Measurements from ENCODE around the gene SLC9A9. TPM values are rescaled to one million over a fixed set of nuclear protein-coding genes. Genes with fewer than 3 reads are reported as not detected.

Gene SLC9A9
- total and polyA plus RNA-seq, 2 of the 8 experiments (the other 6 are each of a cell fraction or from before 2014, with no cell fraction given): 0.48 to 1.1 TPM

GRCh38 chr3:143222505-143222904 is 625.8 kb downstream of the SLC9A9 start:
- no peaks in the 10 kb centered on the region for H4K20me1 ChIP-seq (replicated peaks in 1 of 2; ENCODE audit: control insufficient read depth in 1 of 2, insufficient read depth in 2 of 2, low read length in 2 of 2)
- H4K91ac ChIP-seq (replicated peaks; ENCODE audit: insufficient read length, low read length): no peak overlapping the region
- H3K9me3 ChIP-seq (ENCODE audit: insufficient read depth in 2 of 2, low read depth in 1 of 2, low read length in 1 of 2): no peaks in the 10 kb centered on the region
- H3K27me3 ChIP-seq (replicated peaks in 1 of 4; ENCODE audit: control insufficient read depth in 3 of 4, extremely low read depth in 1 of 4, insufficient read depth in 3 of 4, low read length in 3 of 4): no peaks in the 10 kb centered on the region
- no peak overlapping the region for H4K5ac ChIP-seq (ENCODE audit: insufficient read length, low read depth, low read length)
- DNase-seq (ENCODE audit: low read depth in 1 of 2, low spot score in 2 of 2) (no peak), FAIRE-seq (no peak)
- no peak overlapping the region for H3K18ac ChIP-seq (ENCODE audit: extremely low read depth, low read length)
- no peak overlapping the region for H2BK5ac ChIP-seq (ENCODE audit: low read depth, low read length)
- H3K4me2 ChIP-seq (ENCODE audit: insufficient read depth in 1 of 2, low read depth in 2 of 2, low read length in 2 of 2): no peak overlapping the region
- H3K56ac ChIP-seq (replicated peaks; ENCODE audit: insufficient read length, low read depth, low read length): no peak overlapping the region
- no peak overlapping the region for H3K27ac ChIP-seq (ENCODE audit: low read depth, low read length)
- no peak overlapping the region for H3K4ac ChIP-seq (replicated peaks; ENCODE audit: insufficient read length, low read depth, low read length)
- H2BK12ac ChIP-seq (ENCODE audit: low read depth, low read length): no peak overlapping the region
- no peaks in the 10 kb centered on the region for H3K36me3 ChIP-seq (ENCODE audit: control insufficient read depth in 2 of 4, insufficient read depth in 4 of 4, low read length in 3 of 4)
- H3K14ac ChIP-seq (ENCODE audit: insufficient read length): no peak overlapping the region
- no peak overlapping the region for H2BK15ac ChIP-seq (ENCODE audit: low read length)
- no peak overlapping the region for H2BK20ac ChIP-seq (ENCODE audit: low read length)
- no peaks in the 10 kb centered on the region for H3K4me1 ChIP-seq (replicated peaks in 1 of 4; ENCODE audit: control insufficient read depth in 3 of 4, insufficient read depth in 4 of 4, low read length in 3 of 4)
- no peak overlapping the region for H2BK120ac ChIP-seq (replicated peaks; ENCODE audit: low read depth, low read length)
- ChIA-PET POLR2A (ENCODE audit: partially characterized antibody) (no interaction called here), CTCF (ENCODE audit: partially characterized antibody) (interaction anchor here (0.7 kb wide), 1 partner anchor 184 kb away, joined by 3 read pairs; no protein-coding TSS in a partner anchor)
- H3K4me3 ChIP-seq (ENCODE audit: extremely low read depth in 1 of 4, insufficient read depth in 2 of 4, low read depth in 3 of 4, low read length in 4 of 4): no peak overlapping the region
- H4K8ac ChIP-seq (ENCODE audit: extremely low read depth, insufficient read depth, low read length): no peak overlapping the region
- no peaks in the 10 kb centered on the region for H3K23me2 ChIP-seq (ENCODE audit: low read depth, low read length)
- 88% methylated on average over 3 of the region's 3 CpGs; no CpG with 5 or more reads in 1 of the 2 experiments for WGBS, 2 experiments (ENCODE audit: extremely low coverage in 1 of 2, insufficient coverage in 1 of 2, insufficient read length in 1 of 2, insufficient replicate concordance in 2 of 2, low coverage in 1 of 2, low lambda C conversion rate in 2 of 2, missing lambda C conversion rate in 1 of 2)
- H3K79me1 ChIP-seq (ENCODE audit: low read depth, low read length): no peaks in the 10 kb centered on the region
- H3K23ac ChIP-seq (ENCODE audit: insufficient read length): no peak overlapping the region
- H3K9ac ChIP-seq (replicated peaks in 1 of 4; ENCODE audit: extremely low read depth in 1 of 4, low read depth in 3 of 4, low read length in 3 of 4): no peak overlapping the region
- H2AFZ ChIP-seq (ENCODE audit: low read length): no peak overlapping the region
- no peak overlapping the region for H2AK5ac ChIP-seq (ENCODE audit: low read depth, low read length)
- H3K79me2 ChIP-seq (ENCODE audit: control insufficient read depth in 1 of 2, insufficient read depth in 2 of 2, low read length in 2 of 2): no peaks in the 10 kb centered on the region
- TF ChIP-seq CTBP2 (IDR thresholded peaks at IDR 0.05; ENCODE audit: borderline replicate concordance, insufficient read depth, insufficient read length, low read length): no peak
- TF ChIP-seq TBP (IDR thresholded peaks at IDR 0.05; ENCODE audit: low read depth, low read length): no peak
- no peak for TF ChIP-seq SIX5 (IDR thresholded peaks at IDR 0.05; ENCODE audit: low read depth, low read length)
- no peak for TF ChIP-seq CEBPB (IDR thresholded peaks at IDR 0.05; ENCODE audit: low read depth, low read length)
- TF ChIP-seq RAD21 (IDR thresholded peaks at IDR 0.05 in 1 of 2, conservative IDR thresholded peaks at IDR 0.05 in 1 of 2; ENCODE audit: low read depth in 2 of 2, low read length in 2 of 2): no peak
- no peak for TF ChIP-seq SP1 (IDR thresholded peaks at IDR 0.05; ENCODE audit: low read depth, low read length)
- no peak for TF ChIP-seq SP2 (IDR thresholded peaks at IDR 0.05; ENCODE audit: low read length)
- no peak for TF ChIP-seq KDM5A (IDR thresholded peaks at IDR 0.05; ENCODE audit: low read length)
- TF ChIP-seq NANOG (IDR thresholded peaks at IDR 0.05; ENCODE audit: insufficient read depth, low read depth, low read length, poor library complexity, severe bottlenecking): no peak
- TF ChIP-seq NRF1 (IDR thresholded peaks at IDR 0.05; ENCODE audit: low read depth, low read length): no peak
- no peak for TF ChIP-seq TAF7 (optimal IDR thresholded peaks at IDR 0.05; ENCODE audit: borderline replicate concordance, low read depth, low read length)
- no peak for TF ChIP-seq TCF12 (IDR thresholded peaks at IDR 0.05; ENCODE audit: low read depth, low read length)
- TF ChIP-seq KDM4A (IDR thresholded peaks at IDR 0.05; ENCODE audit: low read depth, low read length, severe bottlenecking): no peak
- TF ChIP-seq SUZ12 (IDR thresholded peaks at IDR 0.05; ENCODE audit: low read length): no peak
- no peak for TF ChIP-seq POLR2AphosphoS5 (IDR thresholded peaks at IDR 0.05; ENCODE audit: low read depth, low read length)
- no peak for TF ChIP-seq SP4 (IDR thresholded peaks at IDR 0.05; ENCODE audit: low read length)
